ENCODE results near the gene POU5F2. TPM values are rescaled to one million over a fixed set of nuclear protein-coding genes. Genes with fewer than 3 reads are reported as not detected.

POU5F2 gene
- total and polyA plus RNA-seq, 7 experiments from 2014 or later = 0.07 to 4.2 (median 1.8) TPM

DNA sequence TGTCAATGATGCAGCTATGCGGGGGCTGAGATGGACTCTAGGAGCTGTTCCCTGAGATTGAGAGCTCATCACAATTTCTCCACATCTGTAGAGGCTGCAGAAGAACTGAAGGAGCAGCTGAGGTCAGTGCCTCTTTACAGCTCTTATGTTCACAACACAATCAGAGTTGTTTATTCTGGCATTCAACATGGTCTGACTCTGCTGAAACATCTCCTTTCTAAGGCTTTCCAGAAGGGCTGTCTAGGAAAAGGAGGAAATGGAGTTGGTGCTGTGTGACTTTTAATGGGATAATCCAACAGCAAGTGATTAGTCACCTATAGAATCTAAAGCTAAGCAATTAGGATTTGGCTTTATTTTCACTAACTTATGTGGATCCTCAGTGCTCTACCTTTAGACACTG is 6.0 kb downstream of the POU5F2 start:
- no peak overlapping the region for H3K4me3 Mint-ChIP-seq
- no peaks in the 10 kb centered on the region for H3K27me3 ChIP-seq (ENCODE audit: control insufficient read depth in 2 of 2, insufficient read depth in 2 of 2, low read length in 2 of 2)
- peaks cover 0 to 23% (median 3%) of the 10 kb centered on the region in 11 donors for H3K9me3 Mint-ChIP-seq
- peaks cover 2 to 59% (median 54%) of the 10 kb centered on the region in 5 donors for H3K36me3 Mint-ChIP-seq
- DNase-seq = no peak
- ATAC-seq = no peak
- H3K4me1 ChIP-seq (ENCODE audit: control insufficient read depth in 2 of 2, insufficient read depth in 2 of 2, low read length in 2 of 2) = no peaks in the 10 kb centered on the region
- intact Hi-C loops (cut with micrococcal nuclease) = no loop called here
- H3K27ac ChIP-seq (ENCODE audit: low read depth, low read length) = no peak overlapping the region
- ChIA-PET CTCF (interaction anchor here (0.5 to 1.5 kb wide), 2 partner anchors 8 to 13 kb away, joined by 3 read pairs; no protein-coding TSS in a partner anchor), POLR2A (no interaction called here)
- H3K36me3 ChIP-seq (ENCODE audit: control insufficient read depth in 2 of 3, insufficient read depth in 3 of 3, low read length in 3 of 3) = peaks cover 0 to 6% (median 0%) of the 10 kb centered on the region in 3 experiments
- no peaks in the 10 kb centered on the region for H3K27me3 Mint-ChIP-seq
- no peak overlapping the region for H3K27ac Mint-ChIP-seq
- H3K9me3 ChIP-seq (ENCODE audit: control insufficient read depth in 2 of 3, low read length in 3 of 3) = no peaks in the 10 kb centered on the region
- peaks cover 0 to 10% (median 0%) of the 10 kb centered on the region in 7 donors for H3K4me1 Mint-ChIP-seq
- H3K4me3 ChIP-seq (ENCODE audit: low read length) = no peak overlapping the region

DNA sequence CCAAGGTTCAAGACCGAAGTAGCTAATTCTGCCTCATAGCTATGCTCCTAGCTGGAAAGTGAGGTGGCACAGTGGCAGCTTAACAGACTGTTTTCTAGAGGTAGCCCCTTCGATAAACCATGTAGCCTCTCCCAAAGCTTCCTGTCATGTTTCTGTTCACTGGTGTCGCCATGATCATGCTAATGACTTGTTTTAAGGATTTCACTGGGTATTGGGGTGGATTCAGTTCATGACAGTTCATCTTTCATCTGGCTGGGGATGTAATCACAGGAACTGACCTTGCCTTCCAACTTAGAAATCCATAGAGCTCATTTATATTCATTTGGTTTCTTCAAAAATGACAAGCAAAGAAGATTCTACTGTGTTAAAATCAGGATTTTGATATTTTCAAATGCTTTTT is 9.4 kb downstream of the POU5F2 start:
- ATAC-seq (no peak), DNase-seq (no peak)
- CTCF ChIA-PET = no interaction called here
- Histone ChIP-seq H3K27ac (ENCODE audit: low read depth, low read length) (no peak overlapping the region), H3K36me3 (ENCODE audit: control insufficient read depth in 2 of 3, insufficient read depth in 3 of 3, low read length in 3 of 3) (no peaks in the 10 kb centered on the region), H3K4me3 (ENCODE audit: low read length) (no peak overlapping the region), H3K27me3 (ENCODE audit: control insufficient read depth in 2 of 2, insufficient read depth in 2 of 2, low read length in 2 of 2) (no peaks in the 10 kb centered on the region), H3K9me3 (ENCODE audit: control insufficient read depth in 2 of 3, low read length in 3 of 3) (no peaks in the 10 kb centered on the region), H3K4me1 (ENCODE audit: control insufficient read depth in 2 of 2, insufficient read depth in 2 of 2, low read length in 2 of 2) (no peaks in the 10 kb centered on the region)
- no peaks in the 10 kb centered on the region for H3K27me3 Mint-ChIP-seq
- peaks cover 0 to 33% (median 20%) of the 10 kb centered on the region in 5 donors for H3K36me3 Mint-ChIP-seq
- intact Hi-C loops (cut with micrococcal nuclease) = no loop called here
- H3K9me3 Mint-ChIP-seq = no peaks in the 10 kb centered on the region
- H3K4me3 Mint-ChIP-seq = no peak overlapping the region
- POLR2A ChIA-PET = no interaction called here
- H3K4me1 Mint-ChIP-seq = peaks cover 0 to 5% (median 0%) of the 10 kb centered on the region in 7 donors
- no peak overlapping the region for H3K27ac Mint-ChIP-seq

DNA sequence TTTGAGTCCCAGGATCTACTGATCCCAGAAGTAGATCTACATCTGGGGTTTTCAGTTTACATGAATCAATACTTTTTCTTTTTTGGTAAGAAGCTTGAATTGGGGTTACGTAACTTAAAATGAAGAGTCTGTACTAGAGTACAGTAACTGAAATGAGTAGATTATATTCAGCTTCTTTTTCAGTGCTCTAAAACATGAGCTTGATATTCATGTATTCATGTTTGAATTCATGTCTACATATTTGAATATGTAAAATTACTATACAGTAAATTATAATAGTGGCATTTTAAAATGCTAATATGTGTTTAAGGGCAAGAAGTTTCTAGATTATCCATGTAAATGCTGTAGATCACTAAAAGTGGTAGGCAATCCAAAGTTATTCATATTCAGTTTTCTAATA is 14.8 kb downstream of the POU5F2 start:
- H3K9me3 Mint-ChIP-seq = no peaks in the 10 kb centered on the region
- H3K27ac Mint-ChIP-seq = no peak overlapping the region
- Histone ChIP-seq H3K4me3 (ENCODE audit: low read length) (no peak overlapping the region), H3K36me3 (ENCODE audit: control insufficient read depth in 2 of 3, insufficient read depth in 3 of 3, low read length in 3 of 3) (no peaks in the 10 kb centered on the region), H3K9me3 (ENCODE audit: control insufficient read depth in 2 of 3, low read length in 3 of 3) (no peaks in the 10 kb centered on the region), H3K4me1 (ENCODE audit: control insufficient read depth in 2 of 2, insufficient read depth in 2 of 2, low read length in 2 of 2) (no peaks in the 10 kb centered on the region), H3K27me3 (ENCODE audit: control insufficient read depth in 2 of 2, insufficient read depth in 2 of 2, low read length in 2 of 2) (no peaks in the 10 kb centered on the region), H3K27ac (ENCODE audit: low read depth, low read length) (no peak overlapping the region)
- ATAC-seq (no peak), DNase-seq (no peak)
- peaks cover under 1 to 29% (median 21%) of the 10 kb centered on the region in 7 donors for H3K4me1 Mint-ChIP-seq
- ChIA-PET CTCF (interaction anchor here (0.8 kb wide), 1 partner anchor 9 kb away, joined by 3 read pairs; no protein-coding TSS in a partner anchor), POLR2A (no interaction called here)
- no peaks in the 10 kb centered on the region for H3K27me3 Mint-ChIP-seq
- intact Hi-C loops (cut with micrococcal nuclease) = no loop called here
- H3K36me3 Mint-ChIP-seq = peaks cover 0 to 17% (median 5%) of the 10 kb centered on the region in 5 donors
- no peak overlapping the region for H3K4me3 Mint-ChIP-seq

DNA sequence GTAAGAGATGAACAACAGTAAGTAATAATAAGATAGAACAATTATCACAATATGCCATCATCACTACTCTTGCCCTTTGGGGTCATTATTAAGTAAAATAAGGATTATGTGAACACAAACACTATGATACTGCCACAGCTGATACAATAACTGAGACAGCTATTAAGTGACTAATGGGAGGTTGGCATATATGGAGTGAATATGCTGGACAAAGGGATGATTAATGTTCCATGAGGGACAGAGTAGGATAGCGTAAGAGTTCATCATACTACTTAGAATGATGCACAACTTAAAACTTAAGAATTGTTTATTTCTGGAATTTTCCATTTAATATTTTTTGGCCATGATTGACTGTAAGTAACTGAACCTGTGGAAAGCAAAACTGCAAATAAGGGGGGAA is 16.6 kb downstream of the POU5F2 start:
- no peaks in the 10 kb centered on the region for H3K9me3 ChIP-seq (ENCODE audit: control insufficient read depth in 2 of 3, low read length in 3 of 3)
- POLR2A ChIA-PET = no interaction called here
- intact Hi-C loops (cut with micrococcal nuclease) = no loop called here
- CTCF ChIA-PET = no interaction called here
- H3K27ac ChIP-seq (ENCODE audit: low read depth, low read length) = no peak overlapping the region
- no peaks in the 10 kb centered on the region for H3K36me3 ChIP-seq (ENCODE audit: control insufficient read depth in 2 of 3, insufficient read depth in 3 of 3, low read length in 3 of 3)
- H3K4me1 ChIP-seq (ENCODE audit: control insufficient read depth in 2 of 2, insufficient read depth in 2 of 2, low read length in 2 of 2) = no peaks in the 10 kb centered on the region
- Mint-ChIP-seq H3K27me3 (no peaks in the 10 kb centered on the region), H3K27ac (no peak overlapping the region), H3K36me3 (peaks cover 0 to 10% (median 3%) of the 10 kb centered on the region in 5 donors), H3K4me3 (no peak overlapping the region), H3K4me1 (peaks cover 8 to 37% (median 29%) of the 10 kb centered on the region in 7 donors), H3K9me3 (no peaks in the 10 kb centered on the region)
- no peak overlapping the region for H3K4me3 ChIP-seq (ENCODE audit: low read length)
- no peaks in the 10 kb centered on the region for H3K27me3 ChIP-seq (ENCODE audit: control insufficient read depth in 2 of 2, insufficient read depth in 2 of 2, low read length in 2 of 2)
- ATAC-seq (no peak), DNase-seq (no peak)

DNA sequence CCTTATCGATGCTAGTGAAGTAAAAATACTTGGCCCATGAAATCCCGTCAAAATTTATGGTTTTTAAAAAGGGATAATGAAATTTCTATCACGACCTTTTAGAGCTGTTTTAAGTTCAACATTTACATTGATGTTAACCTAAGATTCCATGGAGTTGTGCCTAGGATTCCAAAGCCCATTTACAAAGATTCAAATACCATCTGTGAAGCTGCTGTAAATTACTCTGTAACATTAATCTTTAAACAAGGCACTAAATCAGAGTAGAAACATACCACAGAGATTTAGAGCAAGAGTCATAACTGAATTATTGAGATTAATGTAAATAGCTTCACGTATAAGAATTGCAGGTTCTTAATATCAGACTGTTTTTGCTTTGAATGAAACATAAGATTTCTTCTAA is 17.7 kb downstream of the POU5F2 start:
- Histone ChIP-seq H3K4me3 (ENCODE audit: low read length) (no peak overlapping the region), H3K27ac (ENCODE audit: low read depth, low read length) (no peak overlapping the region), H3K4me1 (ENCODE audit: control insufficient read depth in 2 of 2, insufficient read depth in 2 of 2, low read length in 2 of 2) (no peaks in the 10 kb centered on the region), H3K36me3 (ENCODE audit: control insufficient read depth in 2 of 3, insufficient read depth in 3 of 3, low read length in 3 of 3) (no peaks in the 10 kb centered on the region), H3K27me3 (ENCODE audit: control insufficient read depth in 2 of 2, insufficient read depth in 2 of 2, low read length in 2 of 2) (no peaks in the 10 kb centered on the region), H3K9me3 (ENCODE audit: control insufficient read depth in 2 of 3, low read length in 3 of 3) (no peaks in the 10 kb centered on the region)
- Mint-ChIP-seq H3K27me3 (no peaks in the 10 kb centered on the region), H3K4me1 (peaks cover 8 to 41% (median 28%) of the 10 kb centered on the region in 7 donors), H3K9me3 (peaks cover 0 to 2% (median 0%) of the 10 kb centered on the region in 11 donors), H3K36me3 (peaks cover 0 to 20% (median 10%) of the 10 kb centered on the region in 5 donors), H3K27ac (no peak overlapping the region), H3K4me3 (no peak overlapping the region)
- POLR2A ChIA-PET = no interaction called here
- CTCF ChIA-PET = no interaction called here
- ATAC-seq (no peak), DNase-seq (no peak)
- intact Hi-C loops (cut with micrococcal nuclease) = no loop called here

DNA sequence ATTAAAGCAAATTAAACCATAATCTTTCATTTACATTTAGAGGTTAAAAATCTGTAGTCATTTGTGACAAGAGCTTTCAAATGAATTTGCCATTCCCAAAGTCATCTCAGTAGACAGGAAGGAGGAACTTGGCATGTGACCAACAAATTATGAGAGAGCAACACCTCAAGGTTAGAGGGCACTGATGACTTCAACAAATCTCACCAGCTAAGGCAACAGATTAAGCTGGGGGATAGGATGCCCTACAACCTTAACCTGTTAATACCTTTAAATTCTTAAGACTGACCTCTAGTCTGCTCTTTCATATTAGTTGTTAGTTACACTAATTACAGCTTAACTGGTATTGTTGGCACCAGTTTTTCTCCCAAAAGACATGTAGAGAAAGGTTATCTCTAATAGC is 18.4 kb downstream of the POU5F2 start:
- Histone ChIP-seq H3K4me3 (ENCODE audit: low read length) (no peak overlapping the region), H3K27me3 (ENCODE audit: control insufficient read depth in 2 of 2, insufficient read depth in 2 of 2, low read length in 2 of 2) (no peaks in the 10 kb centered on the region), H3K4me1 (ENCODE audit: control insufficient read depth in 2 of 2, insufficient read depth in 2 of 2, low read length in 2 of 2) (no peaks in the 10 kb centered on the region), H3K36me3 (ENCODE audit: control insufficient read depth in 2 of 3, insufficient read depth in 3 of 3, low read length in 3 of 3) (no peaks in the 10 kb centered on the region), H3K27ac (ENCODE audit: low read depth, low read length) (no peak overlapping the region), H3K9me3 (ENCODE audit: control insufficient read depth in 2 of 3, low read length in 3 of 3) (no peaks in the 10 kb centered on the region)
- H3K27ac Mint-ChIP-seq = no peak overlapping the region
- DNase-seq = peak in 2 of 9 donors; percentile 2 to 7
- intact Hi-C loops (cut with micrococcal nuclease) = no loop called here
- H3K27me3 Mint-ChIP-seq = no peaks in the 10 kb centered on the region
- peaks cover 8 to 42% (median 28%) of the 10 kb centered on the region in 7 donors for H3K4me1 Mint-ChIP-seq
- CTCF ChIA-PET = no interaction called here
- H3K9me3 Mint-ChIP-seq = peaks cover 0 to 2% (median 0%) of the 10 kb centered on the region in 11 donors
- no peak for ATAC-seq
- no peak overlapping the region for H3K4me3 Mint-ChIP-seq
- POLR2A ChIA-PET = no interaction called here
- peaks cover 0 to 25% (median 10%) of the 10 kb centered on the region in 5 donors for H3K36me3 Mint-ChIP-seq

DNA sequence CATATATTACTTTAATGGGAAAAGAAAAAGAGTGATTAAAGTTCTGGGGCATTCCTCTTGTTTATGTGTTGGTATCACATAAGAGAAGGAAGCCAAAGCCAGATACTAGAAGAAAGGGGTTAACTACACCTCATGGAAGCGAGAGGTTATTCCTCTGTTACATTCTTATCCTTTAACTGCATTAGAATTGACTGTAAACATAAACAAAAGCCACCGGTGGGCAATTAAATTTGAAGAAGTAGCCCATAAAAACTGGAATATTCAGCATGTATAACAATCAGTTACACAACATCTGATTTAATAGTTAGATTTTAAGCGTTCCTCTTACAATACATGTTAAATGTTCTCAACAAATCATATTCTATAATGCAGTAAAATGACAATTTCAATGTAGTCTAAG is 18.8 kb downstream of the POU5F2 start:
- H3K27ac Mint-ChIP-seq = no peak overlapping the region
- H3K27ac ChIP-seq (ENCODE audit: low read depth, low read length) = no peak overlapping the region
- ATAC-seq (no peak), DNase-seq (no peak)
- no peaks in the 10 kb centered on the region for H3K27me3 Mint-ChIP-seq
- no peaks in the 10 kb centered on the region for H3K4me1 ChIP-seq (ENCODE audit: control insufficient read depth in 2 of 2, insufficient read depth in 2 of 2, low read length in 2 of 2)
- CTCF ChIA-PET = no interaction called here
- H3K4me3 Mint-ChIP-seq = no peak overlapping the region
- intact Hi-C loops (cut with micrococcal nuclease) = no loop called here
- no peak overlapping the region for H3K4me3 ChIP-seq (ENCODE audit: low read length)
- peaks cover 0 to 2% (median 0%) of the 10 kb centered on the region in 11 donors for H3K9me3 Mint-ChIP-seq
- H3K27me3 ChIP-seq (ENCODE audit: control insufficient read depth in 2 of 2, insufficient read depth in 2 of 2, low read length in 2 of 2) = no peaks in the 10 kb centered on the region
- H3K36me3 Mint-ChIP-seq = peaks cover 0 to 22% (median 10%) of the 10 kb centered on the region in 5 donors
- peaks cover 8 to 42% (median 28%) of the 10 kb centered on the region in 7 donors for H3K4me1 Mint-ChIP-seq
- no peaks in the 10 kb centered on the region for H3K36me3 ChIP-seq (ENCODE audit: control insufficient read depth in 2 of 3, insufficient read depth in 3 of 3, low read length in 3 of 3)
- POLR2A ChIA-PET = no interaction called here
- H3K9me3 ChIP-seq (ENCODE audit: control insufficient read depth in 2 of 3, low read length in 3 of 3) = no peaks in the 10 kb centered on the region
